ENCODE data around the gene ADD3. TPM values are rescaled to one million over a fixed set of nuclear protein-coding genes. Genes with fewer than 3 reads are reported as not detected.

The ADD3 gene
- total and polyA plus RNA-seq, 2 of the 13 experiments (the other 11 are each of a cell fraction or from before 2014, with no cell fraction given), result 44.7 to 57.5 TPM

DNA sequence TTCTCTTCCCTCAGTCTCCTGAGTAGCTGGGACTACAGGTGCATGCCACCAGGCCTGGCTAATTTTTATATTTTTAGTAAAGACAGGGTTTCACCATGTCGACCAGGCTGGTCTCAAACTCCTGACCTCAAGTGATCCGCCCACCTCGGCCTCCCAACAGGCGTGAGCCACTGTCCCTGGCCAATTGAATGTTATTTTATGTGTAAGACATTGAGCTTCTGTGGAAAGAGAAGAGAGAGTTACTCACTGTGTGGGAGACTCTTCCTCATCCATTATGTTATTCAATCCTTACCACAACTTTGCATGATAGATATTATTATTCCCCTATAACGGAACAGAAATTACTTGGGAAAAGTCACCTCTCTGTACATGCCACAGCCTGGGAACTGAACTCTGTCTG, 167.0 kb downstream of the ADD3 start (continued):
- TF ChIP-seq ZNF33A (CRISPR knock-in tag; IDR thresholded peaks at IDR 0.05; ENCODE audit: borderline replicate concordance) (no peak), EHMT2 (IDR thresholded peaks at IDR 0.05; ENCODE audit: borderline replicate concordance, low read depth, low read length) (no peak), ZBTB7B (CRISPR knock-in tag; IDR thresholded peaks at IDR 0.05) (no peak), ZNF660 (CRISPR knock-in tag; IDR thresholded peaks at IDR 0.05; ENCODE audit: borderline replicate concordance, low read depth) (no peak), PRPF4 (IDR thresholded peaks at IDR 0.05; ENCODE audit: low read depth, low read length, poor library complexity, severe bottlenecking) (no peak), BRD4 (CRISPR knock-in tag; IDR thresholded peaks at IDR 0.05) (no peak), MTF1 (CRISPR knock-in tag; IDR thresholded peaks at IDR 0.05) (no peak)
- TF ChIP-seq, protein P1, sequence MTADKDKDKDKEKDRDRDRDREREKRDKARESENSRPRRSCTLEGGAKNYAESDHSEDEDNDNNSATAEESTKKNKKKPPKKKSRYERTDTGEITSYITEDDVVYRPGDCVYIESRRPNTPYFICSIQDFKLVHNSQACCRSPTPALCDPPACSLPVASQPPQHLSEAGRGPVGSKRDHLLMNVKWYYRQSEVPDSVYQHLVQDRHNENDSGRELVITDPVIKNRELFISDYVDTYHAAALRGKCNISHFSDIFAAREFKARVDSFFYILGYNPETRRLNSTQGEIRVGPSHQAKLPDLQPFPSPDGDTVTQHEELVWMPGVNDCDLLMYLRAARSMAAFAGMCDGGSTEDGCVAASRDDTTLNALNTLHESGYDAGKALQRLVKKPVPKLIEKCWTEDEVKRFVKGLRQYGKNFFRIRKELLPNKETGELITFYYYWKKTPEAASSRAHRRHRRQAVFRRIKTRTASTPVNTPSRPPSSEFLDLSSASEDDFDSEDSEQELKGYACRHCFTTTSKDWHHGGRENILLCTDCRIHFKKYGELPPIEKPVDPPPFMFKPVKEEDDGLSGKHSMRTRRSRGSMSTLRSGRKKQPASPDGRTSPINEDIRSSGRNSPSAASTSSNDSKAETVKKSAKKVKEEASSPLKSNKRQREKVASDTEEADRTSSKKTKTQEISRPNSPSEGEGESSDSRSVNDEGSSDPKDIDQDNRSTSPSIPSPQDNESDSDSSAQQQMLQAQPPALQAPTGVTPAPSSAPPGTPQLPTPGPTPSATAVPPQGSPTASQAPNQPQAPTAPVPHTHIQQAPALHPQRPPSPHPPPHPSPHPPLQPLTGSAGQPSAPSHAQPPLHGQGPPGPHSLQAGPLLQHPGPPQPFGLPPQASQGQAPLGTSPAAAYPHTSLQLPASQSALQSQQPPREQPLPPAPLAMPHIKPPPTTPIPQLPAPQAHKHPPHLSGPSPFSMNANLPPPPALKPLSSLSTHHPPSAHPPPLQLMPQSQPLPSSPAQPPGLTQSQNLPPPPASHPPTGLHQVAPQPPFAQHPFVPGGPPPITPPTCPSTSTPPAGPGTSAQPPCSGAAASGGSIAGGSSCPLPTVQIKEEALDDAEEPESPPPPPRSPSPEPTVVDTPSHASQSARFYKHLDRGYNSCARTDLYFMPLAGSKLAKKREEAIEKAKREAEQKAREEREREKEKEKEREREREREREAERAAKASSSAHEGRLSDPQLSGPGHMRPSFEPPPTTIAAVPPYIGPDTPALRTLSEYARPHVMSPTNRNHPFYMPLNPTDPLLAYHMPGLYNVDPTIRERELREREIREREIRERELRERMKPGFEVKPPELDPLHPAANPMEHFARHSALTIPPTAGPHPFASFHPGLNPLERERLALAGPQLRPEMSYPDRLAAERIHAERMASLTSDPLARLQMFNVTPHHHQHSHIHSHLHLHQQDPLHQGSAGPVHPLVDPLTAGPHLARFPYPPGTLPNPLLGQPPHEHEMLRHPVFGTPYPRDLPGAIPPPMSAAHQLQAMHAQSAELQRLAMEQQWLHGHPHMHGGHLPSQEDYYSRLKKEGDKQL (CRISPR knock-in tag; IDR thresholded peaks at IDR 0.05; ENCODE audit: low read depth), result no peak
- TF ChIP-seq, protein P2, sequence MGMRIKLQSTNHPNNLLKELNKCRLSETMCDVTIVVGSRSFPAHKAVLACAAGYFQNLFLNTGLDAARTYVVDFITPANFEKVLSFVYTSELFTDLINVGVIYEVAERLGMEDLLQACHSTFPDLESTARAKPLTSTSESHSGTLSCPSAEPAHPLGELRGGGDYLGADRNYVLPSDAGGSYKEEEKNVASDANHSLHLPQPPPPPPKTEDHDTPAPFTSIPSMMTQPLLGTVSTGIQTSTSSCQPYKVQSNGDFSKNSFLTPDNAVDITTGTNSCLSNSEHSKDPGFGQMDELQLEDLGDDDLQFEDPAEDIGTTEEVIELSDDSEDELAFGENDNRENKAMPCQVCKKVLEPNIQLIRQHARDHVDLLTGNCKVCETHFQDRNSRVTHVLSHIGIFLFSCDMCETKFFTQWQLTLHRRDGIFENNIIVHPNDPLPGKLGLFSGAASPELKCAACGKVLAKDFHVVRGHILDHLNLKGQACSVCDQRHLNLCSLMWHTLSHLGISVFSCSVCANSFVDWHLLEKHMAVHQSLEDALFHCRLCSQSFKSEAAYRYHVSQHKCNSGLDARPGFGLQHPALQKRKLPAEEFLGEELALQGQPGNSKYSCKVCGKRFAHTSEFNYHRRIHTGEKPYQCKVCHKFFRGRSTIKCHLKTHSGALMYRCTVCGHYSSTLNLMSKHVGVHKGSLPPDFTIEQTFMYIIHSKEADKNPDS (CRISPR knock-in tag; IDR thresholded peaks at IDR 0.05), result no peak
- TF ChIP-seq, protein P3, sequence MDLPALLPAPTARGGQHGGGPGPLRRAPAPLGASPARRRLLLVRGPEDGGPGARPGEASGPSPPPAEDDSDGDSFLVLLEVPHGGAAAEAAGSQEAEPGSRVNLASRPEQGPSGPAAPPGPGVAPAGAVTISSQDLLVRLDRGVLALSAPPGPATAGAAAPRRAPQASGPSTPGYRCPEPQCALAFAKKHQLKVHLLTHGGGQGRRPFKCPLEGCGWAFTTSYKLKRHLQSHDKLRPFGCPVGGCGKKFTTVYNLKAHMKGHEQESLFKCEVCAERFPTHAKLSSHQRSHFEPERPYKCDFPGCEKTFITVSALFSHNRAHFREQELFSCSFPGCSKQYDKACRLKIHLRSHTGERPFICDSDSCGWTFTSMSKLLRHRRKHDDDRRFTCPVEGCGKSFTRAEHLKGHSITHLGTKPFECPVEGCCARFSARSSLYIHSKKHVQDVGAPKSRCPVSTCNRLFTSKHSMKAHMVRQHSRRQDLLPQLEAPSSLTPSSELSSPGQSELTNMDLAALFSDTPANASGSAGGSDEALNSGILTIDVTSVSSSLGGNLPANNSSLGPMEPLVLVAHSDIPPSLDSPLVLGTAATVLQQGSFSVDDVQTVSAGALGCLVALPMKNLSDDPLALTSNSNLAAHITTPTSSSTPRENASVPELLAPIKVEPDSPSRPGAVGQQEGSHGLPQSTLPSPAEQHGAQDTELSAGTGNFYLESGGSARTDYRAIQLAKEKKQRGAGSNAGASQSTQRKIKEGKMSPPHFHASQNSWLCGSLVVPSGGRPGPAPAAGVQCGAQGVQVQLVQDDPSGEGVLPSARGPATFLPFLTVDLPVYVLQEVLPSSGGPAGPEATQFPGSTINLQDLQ (CRISPR knock-in tag; IDR thresholded peaks at IDR 0.05), result no peak
- TF ChIP-seq, protein P4, sequence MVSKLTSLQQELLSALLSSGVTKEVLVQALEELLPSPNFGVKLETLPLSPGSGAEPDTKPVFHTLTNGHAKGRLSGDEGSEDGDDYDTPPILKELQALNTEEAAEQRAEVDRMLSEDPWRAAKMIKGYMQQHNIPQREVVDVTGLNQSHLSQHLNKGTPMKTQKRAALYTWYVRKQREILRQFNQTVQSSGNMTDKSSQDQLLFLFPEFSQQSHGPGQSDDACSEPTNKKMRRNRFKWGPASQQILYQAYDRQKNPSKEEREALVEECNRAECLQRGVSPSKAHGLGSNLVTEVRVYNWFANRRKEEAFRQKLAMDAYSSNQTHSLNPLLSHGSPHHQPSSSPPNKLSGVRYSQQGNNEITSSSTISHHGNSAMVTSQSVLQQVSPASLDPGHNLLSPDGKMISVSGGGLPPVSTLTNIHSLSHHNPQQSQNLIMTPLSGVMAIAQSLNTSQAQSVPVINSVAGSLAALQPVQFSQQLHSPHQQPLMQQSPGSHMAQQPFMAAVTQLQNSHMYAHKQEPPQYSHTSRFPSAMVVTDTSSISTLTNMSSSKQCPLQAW (CRISPR knock-in tag; IDR thresholded peaks at IDR 0.05), result no peak

Data from HepG2 (cell line).